Activated T-helper 17 cell treated with anti-CD3 and anti-CD28 coated beads, Interleukin-2, amount 50 U/mL, for 72 hours (primary cell): Measurements from ENCODE around the gene GTF2H3. TPM values are rescaled to one million over a fixed set of nuclear protein-coding genes. Genes with fewer than 3 reads are reported as not detected.

ENCODE experiments used
- total RNA-seq, 2 donors: library from RNA; stranded (reverse); gene quantifications; one replicate each; pipeline ENCODE4 v1.2.3, GENCODE V29; 2022

The GTF2H3 gene
- total RNA-seq, 2 donors from 2014 or later = 38.3 to 67.4 TPM

Other genes starting within 250 kb of the GTF2H3 start
- gene KMT5A, start 249.7 kb upstream of the GTF2H3 start, total RNA-seq = 10 to 100 TPM; 48.9 to 67.2 TPM
- 10 to 100 TPM; 12.3 to 12.6 TPM for gene RILPL2, start 197.1 kb upstream of the GTF2H3 start, total RNA-seq
- gene SNRNP35, start 175.7 kb upstream of the GTF2H3 start, total RNA-seq = 10 to 100 TPM; 23.5 to 31.4 TPM
- gene RILPL1, start 100.1 kb upstream of the GTF2H3 start, total RNA-seq = 1 to 10 TPM; 3.2 to 3.5 TPM
- 100 to 1,000 TPM; 107 to 177 TPM for gene TMED2, start 49.3 kb upstream of the GTF2H3 start, total RNA-seq
- 10 to 100 TPM; 28.8 to 51.6 TPM for gene DDX55, start 31.7 kb upstream of the GTF2H3 start, total RNA-seq
- 10 to 100 TPM; 51.6 to 91.4 TPM for gene EIF2B1, start 143 bp upstream of the GTF2H3 start, total RNA-seq
- gene TCTN2, start 37.3 kb downstream of the GTF2H3 start, total RNA-seq = 1 to 10 TPM; 5.6 to 6.3 TPM
- gene ATP6V0A2, start 78.5 kb downstream of the GTF2H3 start, total RNA-seq = 10 to 100 TPM; 65.8 to 70.3 TPM
- gene DNAH10, start 128.5 kb downstream of the GTF2H3 start, total RNA-seq = under 1 TPM; 0.26 to 0.30 TPM